C1 segment of cervical spinal cord (tissue), 14 donors: ENCODE data around the gene TBC1D16.

Source experiments
- DNase-seq, 14 donors: peaks; one replicate each; lab custom pipeline; 2025; lab: John Stamatoyannopoulos, UW

The TBC1D16 gene

GRCh38 chr17:80025796-80026195, 9.9 kb downstream of the TBC1D16 start:
- DNase-seq: peak in 1 of 14 donors; percentile 25

DNA sequence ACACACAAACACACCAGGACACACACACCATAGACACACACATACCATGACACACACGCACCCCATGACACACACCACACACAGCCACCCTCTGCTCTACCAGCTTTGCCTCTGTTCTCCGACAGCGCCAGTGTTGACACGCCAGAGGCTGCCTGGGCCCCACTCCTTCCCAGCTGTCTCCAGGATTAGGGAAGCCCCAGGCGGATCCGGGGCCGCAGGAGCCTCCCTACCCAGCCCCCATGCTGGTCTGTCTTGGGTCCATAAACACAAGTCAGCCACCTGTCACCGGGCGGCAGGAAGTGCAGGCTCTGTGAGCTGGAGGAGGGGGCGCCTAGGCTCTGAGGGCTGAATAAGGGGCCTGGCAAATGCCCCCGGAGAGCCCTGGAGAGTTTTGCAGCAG, 10.5 kb downstream of the TBC1D16 start:
- peak in 1 of 14 donors; percentile 48 for DNase-seq

- DNase-seq: no peak
These were observed 11.3 kb downstream of the TBC1D16 start for GRCh38 chr17:80024206-80024972.

GRCh38 chr17:80023481-80024205, 12.0 kb downstream of the TBC1D16 start:
- DNase-seq: peak in 1 of 14 donors; percentile 74

GRCh38 chr17:80021600-80021999, 14.1 kb downstream of the TBC1D16 start:
- DNase-seq: no peak

DNA sequence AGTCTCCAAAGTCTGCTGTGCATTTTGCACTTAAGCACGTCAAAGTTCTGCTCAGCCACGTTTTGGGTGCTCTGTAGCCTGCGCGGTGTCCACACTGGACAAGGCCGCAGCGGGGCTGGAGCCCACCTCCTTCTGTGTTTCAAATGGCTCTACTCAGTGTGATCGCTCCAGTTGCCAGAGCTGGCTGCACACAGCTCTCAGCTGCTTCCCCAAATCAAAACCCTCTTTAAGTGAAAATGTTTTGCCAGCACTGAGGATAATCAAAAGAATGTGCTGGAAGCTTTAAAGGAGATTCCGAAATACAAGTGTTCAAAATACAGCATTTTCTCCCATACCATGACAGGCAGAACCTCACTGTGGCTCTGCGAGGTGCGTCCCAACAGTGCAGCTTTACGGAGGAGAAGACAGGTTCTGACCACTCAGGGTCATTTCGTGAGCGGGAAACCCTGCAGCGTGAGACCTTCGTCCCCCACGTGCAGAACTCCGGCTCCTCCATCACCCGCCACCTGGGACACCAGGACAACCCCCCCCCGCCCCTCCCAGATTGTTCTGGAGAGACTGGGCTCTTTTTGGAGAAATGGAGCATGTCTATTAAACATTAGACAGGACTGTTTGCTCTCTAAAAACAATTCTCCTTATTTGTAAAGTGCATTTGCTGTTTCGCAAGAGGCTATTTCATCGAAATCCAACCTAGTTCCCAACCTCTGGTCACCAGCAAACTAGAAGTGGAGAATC, 16.6 kb downstream of the TBC1D16 start:
- peak in 1 of 14 donors; percentile 34 for DNase-seq

DNA sequence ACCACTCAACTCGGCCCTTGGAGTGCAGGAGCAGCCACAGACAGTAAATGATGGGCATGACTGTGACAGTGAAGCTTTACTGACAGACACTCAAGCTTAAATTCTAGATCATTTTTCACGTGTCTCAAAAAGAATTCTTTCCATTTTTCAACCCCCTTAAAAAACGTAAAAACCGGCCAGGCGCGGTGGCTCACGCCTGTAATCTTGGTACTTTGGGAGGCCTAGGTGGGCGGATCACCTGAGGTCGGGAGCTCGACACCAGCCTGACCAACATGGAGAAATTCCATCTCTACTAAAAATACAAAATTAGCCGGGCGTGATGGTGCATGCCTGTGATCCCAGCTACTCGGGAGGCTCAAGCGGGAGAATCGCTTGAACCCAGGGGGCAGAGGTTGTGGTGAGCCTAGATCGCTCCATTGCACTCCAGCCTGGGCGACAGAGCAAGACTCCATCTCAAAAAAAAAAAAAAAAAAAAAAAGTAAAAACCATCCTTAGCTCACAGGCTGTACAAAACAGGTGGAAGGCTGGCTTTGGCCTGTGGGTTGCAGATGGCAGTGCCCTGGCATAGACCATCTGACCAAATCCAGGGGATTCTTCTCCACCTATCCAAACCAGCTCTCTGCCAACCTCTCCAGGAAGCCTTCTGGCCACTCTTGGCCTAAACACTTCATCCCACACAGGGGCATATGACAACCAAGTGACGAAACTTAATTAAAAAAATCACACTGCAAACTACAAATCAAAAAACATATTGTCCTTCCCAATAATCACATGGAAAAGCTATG, 18.3 kb downstream of the TBC1D16 start:
- DNase-seq: peak in 1 of 14 donors; percentile 95

- DNase-seq: no peak
These were observed 22.6 kb downstream of the TBC1D16 start for GRCh38 chr17:80012765-80013741.

GRCh38 chr17:80011989-80012555, 23.6 kb downstream of the TBC1D16 start:
- no peak for DNase-seq

DNA sequence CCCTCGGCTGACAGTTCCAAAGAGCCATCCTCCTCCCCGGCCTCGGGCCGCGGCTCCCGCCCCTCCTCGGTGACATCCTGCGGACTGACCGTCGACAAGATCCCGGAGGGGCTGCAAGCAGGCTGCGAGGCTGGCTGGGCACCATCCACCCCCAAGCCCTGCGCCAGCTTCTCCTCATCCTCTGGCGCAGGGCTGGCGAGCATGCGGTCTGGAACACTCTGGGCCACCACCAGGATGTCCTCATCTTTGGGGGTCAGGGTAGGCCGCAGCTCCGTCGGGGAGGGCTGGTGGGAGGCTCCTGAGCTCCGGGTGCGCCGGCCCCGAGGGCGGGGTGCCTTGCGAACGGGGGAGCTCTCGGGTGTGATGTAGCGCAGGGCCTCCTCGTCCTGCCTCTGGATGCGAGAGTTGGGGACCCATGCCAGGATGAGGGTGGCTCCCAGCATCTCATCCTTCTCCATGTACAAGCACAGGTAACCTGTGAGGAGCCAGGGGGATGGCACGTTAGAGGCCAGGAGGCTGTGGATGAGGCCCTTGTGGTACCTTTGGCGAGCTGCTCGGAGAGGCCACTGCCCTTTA, 25.3 kb downstream of the TBC1D16 start:
- DNase-seq: no peak

GRCh38 chr17:80009391-80010282, 26.0 kb downstream of the TBC1D16 start:
- no peak for DNase-seq

GRCh38 chr17:80008848-80009247, 26.8 kb downstream of the TBC1D16 start:
- no peak for DNase-seq

DNA sequence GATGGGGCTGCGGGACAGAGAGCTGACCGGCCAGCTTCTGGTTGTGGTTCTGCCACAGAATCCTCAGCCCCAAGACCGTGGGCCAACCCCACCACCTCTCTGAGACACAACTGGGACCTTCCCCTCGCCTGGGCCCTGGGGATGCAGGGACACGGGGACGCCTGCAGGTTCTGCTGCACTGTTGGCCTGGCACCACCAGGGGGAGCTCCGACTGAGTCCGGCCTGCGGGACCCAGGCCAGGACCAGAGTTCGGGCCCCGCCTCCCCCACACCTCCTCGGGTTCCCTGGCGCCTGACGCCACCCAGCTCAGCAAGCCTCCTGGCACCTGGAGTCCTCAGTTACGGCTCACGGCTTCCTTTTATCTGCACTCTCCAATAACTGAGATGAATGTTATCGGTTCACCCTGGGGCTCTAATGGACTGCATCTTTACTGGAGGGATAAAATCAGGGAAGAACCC, 27.3 kb downstream of the TBC1D16 start:
- peak in 11 of 14 donors; percentile 10 to 67 (median 30) for DNase-seq

- DNase-seq: no peak
These were observed 27.7 kb downstream of the TBC1D16 start for GRCh38 chr17:80007939-80008338.

DNA sequence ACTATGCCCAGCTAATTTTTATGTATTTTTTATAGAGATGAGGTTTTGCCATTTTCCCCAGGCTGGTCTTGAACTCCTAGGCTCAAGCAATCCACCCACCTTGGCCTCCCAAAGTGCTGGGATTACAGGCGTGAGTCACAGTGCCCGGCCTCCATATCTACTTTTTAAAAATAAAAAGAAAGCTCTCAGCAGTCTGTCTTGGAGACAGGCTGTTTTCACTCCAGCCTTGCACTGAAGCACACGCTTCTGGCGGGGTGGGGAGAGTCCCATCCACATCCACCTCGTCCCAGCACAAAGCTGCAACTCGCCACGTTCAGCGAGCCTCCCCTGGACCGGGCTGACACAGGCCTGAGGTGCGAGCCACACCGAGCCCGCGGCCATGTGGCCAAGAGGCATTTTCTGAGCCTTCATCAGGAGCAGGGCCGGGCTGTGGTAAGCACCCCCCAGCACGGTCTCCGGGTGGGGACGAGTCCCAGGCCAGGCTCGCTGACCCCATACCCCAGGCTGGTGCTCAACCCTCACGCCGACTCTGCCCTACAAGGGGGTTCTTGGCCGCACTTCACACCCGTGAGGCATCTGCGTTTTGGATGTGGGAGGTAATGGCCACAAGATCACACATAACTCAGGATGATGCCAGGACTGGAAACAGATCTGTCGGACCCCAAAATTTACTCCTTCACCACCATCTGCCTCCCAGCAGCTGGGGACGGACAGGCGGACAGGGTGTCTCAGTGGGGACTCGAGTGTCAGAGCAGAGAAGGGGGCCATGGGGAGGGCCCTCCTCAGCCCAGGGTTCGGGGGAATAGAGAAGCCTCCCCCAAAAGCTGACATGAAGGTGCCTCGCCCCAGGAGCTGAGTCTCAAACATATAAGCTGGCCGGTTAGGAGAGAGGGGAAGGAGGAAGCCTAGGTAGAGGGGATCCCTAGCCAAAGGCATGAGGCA, 28.6 kb downstream of the TBC1D16 start:
- no peak for DNase-seq

- DNase-seq: no peak
These were observed 29.3 kb downstream of the TBC1D16 start for GRCh38 chr17:80006339-80006720.
